OCI-LY7 (cell line): ENCODE results near the gene FMNL3. TPM values are rescaled to one million over a fixed set of nuclear protein-coding genes. Genes with fewer than 3 reads are reported as not detected.

Source experiments
- BruUV-seq: library from RNA; stranded (reverse); fragments of 400-500 nt; replicated peaks from 2 replicates; lab custom pipeline; 2021; lab: Mats Ljungman, UMichigan
- CTCF ChIA-PET: fragments of 300-600 bp; sonication (Branson Sonifier 250); formaldehyde crosslinking; loops from one replicate; lab custom pipeline; 2022; ENCODE audit warnings: antibody characterized with exemption; ENCODE audit not compliant: unreplicated experiment; lab: Charles Lee
- POLR2A ChIA-PET: fragments of 300-600 bp; sonication (Branson Sonifier 250); formaldehyde crosslinking; loops from one replicate; lab custom pipeline; 2022; ENCODE audit warnings: antibody characterized with exemption; lab: Charles Lee
- DNase-seq: peaks from one replicate; pipeline ENCODE4 v3.0.0-alpha.2; 2015; ENCODE audit warnings: low spot score
- H2AFZ ChIP-seq: fragments of 200-600 bp; sonication (generic), shearing (Covaris generic); 2 replicates; pipeline ENCODE4 v1.6.1; 2014; ENCODE audit warnings: mild to moderate bottlenecking, antibody characterized with exemption, low read length, moderate library complexity
- H3K27ac ChIP-seq: fragments of 200-600 bp; sonication (generic); 2 replicates; pipeline ENCODE4 v1.5.1; 2014; ENCODE audit warnings: mixed run types, low read depth, mild to moderate bottlenecking, moderate library complexity, low read length, inconsistent platforms; ENCODE audit not compliant: poor library complexity, severe bottlenecking
- H3K36me3 ChIP-seq: fragments of 200-600 bp; sonication (generic); 2 replicates; pipeline ENCODE4 v1.6.1; 2014; ENCODE audit warnings: mild to moderate bottlenecking, antibody characterized with exemption, low read length, moderate library complexity, mixed read lengths; ENCODE audit not compliant: insufficient read depth
- H3K4me1 ChIP-seq: fragments of 200-600 bp; sonication (generic); 2 replicates; pipeline ENCODE4 v1.5.1; 2014; ENCODE audit warnings: mild to moderate bottlenecking, low read length; ENCODE audit not compliant: insufficient read depth, poor library complexity, severe bottlenecking
- H3K4me2 ChIP-seq: fragments of 200-600 bp; sonication (generic); 2 replicates; pipeline ENCODE4 v1.6.1; 2014; ENCODE audit warnings: mild to moderate bottlenecking, low read length
- H3K4me3 ChIP-seq: fragments of 200-600 bp; sonication (generic); 2 replicates; pipeline ENCODE4 v1.5.1; 2014; ENCODE audit warnings: mild to moderate bottlenecking, low read depth, low read length; ENCODE audit not compliant: poor library complexity, severe bottlenecking
- H3K79me2 ChIP-seq: fragments of 200-600 bp; sonication (generic); 2 replicates; pipeline ENCODE4 v1.6.1; 2016; ENCODE audit warnings: low read depth, mild to moderate bottlenecking, low read length, moderate library complexity, mixed read lengths; ENCODE audit not compliant: insufficient read depth
- H3K9me2 ChIP-seq: fragments of 200-600 bp; sonication (generic); 2 replicates; pipeline ENCODE4 v1.6.1; 2016; ENCODE audit warnings: mild to moderate bottlenecking, low read length, mixed read lengths; ENCODE audit not compliant: insufficient read depth
- H3K9me3 ChIP-seq: fragments of 200-600 bp; sonication (generic); 2 replicates; pipeline ENCODE4 v1.6.1; 2014; ENCODE audit warnings: mild to moderate bottlenecking, mixed run types, low read length, mixed read lengths
- H4K20me1 ChIP-seq: fragments of 200-600 bp; sonication (generic); 2 replicates; pipeline ENCODE4 v1.6.1; 2014; ENCODE audit warnings: mild to moderate bottlenecking, antibody characterized with exemption, low read length, moderate library complexity, mixed read lengths; ENCODE audit not compliant: insufficient read depth
- CTCF ChIP-seq: fragments of 200-600 bp; sonication (generic); conservative IDR thresholded peaks from 2 replicates; pipeline ENCODE4 v1.5.1; 2014; ENCODE audit warnings: mild to moderate bottlenecking, antibody characterized with exemption, low read length, moderate library complexity, mixed read lengths
- EZH2phosphoT487 ChIP-seq: fragments of 200-600 bp; sonication (generic); IDR thresholded peaks from 2 replicates; pipeline ENCODE4 v1.6.1; 2018; ENCODE audit warnings: low read depth, borderline replicate concordance, mild to moderate bottlenecking, mixed run types, antibody characterized with exemption, low read length, moderate library complexity, mixed read lengths
- intact Hi-C: fragments of 100-400 bp; cut with micrococcal nuclease; formaldehyde crosslinking; loops from one replicate; pipeline ENCODE4 v1.10.0; 2022; ENCODE audit not compliant: unreplicated experiment
- total RNA-seq, 2 experiments: library from RNA; depleted of rRNA in 1 of 2; stranded (reverse); fragments of >200 nt in 1 of 2; shearing (Covaris generic) in 1 of 2; gene quantifications; 2 replicates each; pipeline ENCODE4 v1.2.3, GENCODE V29; 2014 to 2022

Gene FMNL3
- total RNA-seq, 2 experiments from 2014 or later = 13.8 to 28.7 TPM

- no peak overlapping the region for H3K27ac ChIP-seq
- H3K79me2 ChIP-seq = no peaks in the 10 kb centered on the region; the same call in 1 of the 2 replicates
Measured at GRCh38 chr12:49665384-49665783, 41.8 kb downstream of the FMNL3 start.

GRCh38 chr12:49664591-49665239 lies 42.5 kb downstream of the FMNL3 start:
- peak overlapping the region; percentile 88 for H3K4me2 ChIP-seq

More at GRCh38 chr12:49665384-49665783, 41.8 kb downstream of the FMNL3 start:
- no peaks in the 10 kb centered on the region for H4K20me1 ChIP-seq
- ChIA-PET POLR2A (interaction anchor here (0.7 to 4.1 kb wide), 8 partner anchors 9 to 1820 kb away, joined by 3 to 28 read pairs (median 4); partner anchors contain the start of gene TMBIM6), CTCF (interaction anchor here (1.3 kb wide), 1 partner anchor 18 kb away, joined by 3 read pairs; no protein-coding TSS in a partner anchor)
- no peak overlapping the region for H2AFZ ChIP-seq
- TF ChIP-seq CTCF = no peak
- no peak for TF ChIP-seq EZH2phosphoT487
- DNase-seq = no peak
- H3K4me1 ChIP-seq = peaks cover 87% of the 10 kb centered on the region
- peaks cover 14% of the 10 kb centered on the region for H3K36me3 ChIP-seq
- no TSS peak for BruUV-seq
- intact Hi-C loops = no loop called here
- no peaks in the 10 kb centered on the region for H3K9me3 ChIP-seq
- no peak overlapping the region for H3K4me3 ChIP-seq
- no peaks in the 10 kb centered on the region for H3K9me2 ChIP-seq
- peak overlapping the region; percentile 88 for H3K4me2 ChIP-seq

More at GRCh38 chr12:49664591-49665239, 42.5 kb downstream of the FMNL3 start:
- DNase-seq = peak; percentile 24
- H3K36me3 ChIP-seq = peaks cover 17% of the 10 kb centered on the region
- no peaks in the 10 kb centered on the region for H3K9me3 ChIP-seq
- no peak overlapping the region; the same call in 1 of the 2 replicates for H2AFZ ChIP-seq
- no peaks in the 10 kb centered on the region for H4K20me1 ChIP-seq
- ChIA-PET POLR2A (interaction anchor here (0.6 to 4.1 kb wide), 10 partner anchors 10 to 1820 kb away, joined by 3 to 28 read pairs (median 4); no protein-coding TSS in a partner anchor), CTCF (interaction anchor here (0.6 to 1.3 kb wide), 4 partner anchors 19 to 38 kb away, joined by 3 to 4 read pairs (median 3); no protein-coding TSS in a partner anchor)
- no TSS peak for BruUV-seq
- H3K4me3 ChIP-seq = peak overlapping the region; percentile 3
- TF ChIP-seq EZH2phosphoT487 = no peak
- no peak for TF ChIP-seq CTCF
- H3K79me2 ChIP-seq = no peaks in the 10 kb centered on the region; the same call in 1 of the 2 replicates
- intact Hi-C loops = no loop called here
- H3K9me2 ChIP-seq = no peaks in the 10 kb centered on the region
- H3K27ac ChIP-seq = peak overlapping the region; percentile 86
- peaks cover 85% of the 10 kb centered on the region for H3K4me1 ChIP-seq
